PC-3 (cell line): ENCODE data around the gene PRAMEF4.
"Not testable (repeated sequence)": the region's sequence is repeated elsewhere in the genome, so short reads cannot be mapped to it uniquely, and the experiment has no call there.

Source experiments
- EZH2 ChIP-seq: fragments of 300-600 bp; sonication (generic); IDR thresholded peaks from one replicate; pipeline ENCODE4 v1.6.1; 2017; ENCODE audit warnings: antibody characterized with exemption, mild to moderate bottlenecking, low read length; ENCODE audit not compliant: unreplicated experiment
- EZH2phosphoT487 ChIP-seq: fragments of 300-600 bp; sonication (generic); IDR thresholded peaks from 2 replicates; pipeline ENCODE4 v1.6.1; 2018; ENCODE audit warnings: mild to moderate bottlenecking, antibody characterized with exemption, low read length, borderline replicate concordance
- TF ChIP-seq, protein P1 (sequence below): fragments of 300-600 bp; sonication (generic); conservative IDR thresholded peaks from 2 replicates; pipeline ENCODE4 v1.5.1; 2017; ENCODE audit warnings: antibody characterized with exemption, low read depth, mild to moderate bottlenecking, low read length

- TF ChIP-seq EZH2phosphoT487, EZH2: not testable (repeated sequence)
- TF ChIP-seq, protein P1, sequence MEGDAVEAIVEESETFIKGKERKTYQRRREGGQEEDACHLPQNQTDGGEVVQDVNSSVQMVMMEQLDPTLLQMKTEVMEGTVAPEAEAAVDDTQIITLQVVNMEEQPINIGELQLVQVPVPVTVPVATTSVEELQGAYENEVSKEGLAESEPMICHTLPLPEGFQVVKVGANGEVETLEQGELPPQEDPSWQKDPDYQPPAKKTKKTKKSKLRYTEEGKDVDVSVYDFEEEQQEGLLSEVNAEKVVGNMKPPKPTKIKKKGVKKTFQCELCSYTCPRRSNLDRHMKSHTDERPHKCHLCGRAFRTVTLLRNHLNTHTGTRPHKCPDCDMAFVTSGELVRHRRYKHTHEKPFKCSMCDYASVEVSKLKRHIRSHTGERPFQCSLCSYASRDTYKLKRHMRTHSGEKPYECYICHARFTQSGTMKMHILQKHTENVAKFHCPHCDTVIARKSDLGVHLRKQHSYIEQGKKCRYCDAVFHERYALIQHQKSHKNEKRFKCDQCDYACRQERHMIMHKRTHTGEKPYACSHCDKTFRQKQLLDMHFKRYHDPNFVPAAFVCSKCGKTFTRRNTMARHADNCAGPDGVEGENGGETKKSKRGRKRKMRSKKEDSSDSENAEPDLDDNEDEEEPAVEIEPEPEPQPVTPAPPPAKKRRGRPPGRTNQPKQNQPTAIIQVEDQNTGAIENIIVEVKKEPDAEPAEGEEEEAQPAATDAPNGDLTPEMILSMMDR, result not testable (repeated sequence)
Observed at GRCh38 chr1:12848620-12849019, 37.4 kb downstream of the PRAMEF4 start, which contains the start of gene HNRNPCL1.
